Parathyroid adenoma (tissue), 2 donors: Measurements from ENCODE around the gene TRIM63.

Experiments used
- H2AFZ ChIP-seq: fragments of 300-600 bp; sonication (generic); one replicate; pipeline ENCODE4 v1.7.0; 2017; ENCODE audit warnings: antibody characterized with exemption, mild to moderate bottlenecking
- H3K27ac ChIP-seq: fragments of 300-600 bp; sonication (generic); one replicate; pipeline ENCODE4 v1.7.0; 2017
- H3K27me3 ChIP-seq: fragments of 300-600 bp; sonication (generic); one replicate; pipeline ENCODE4 v1.7.0; 2017; ENCODE audit warnings: low read length; ENCODE audit not compliant: control insufficient read depth, insufficient read depth
- H3K36me3 ChIP-seq: fragments of 300-600 bp; sonication (generic); one replicate; pipeline ENCODE4 v1.7.0; 2017; ENCODE audit warnings: low read length; ENCODE audit not compliant: control insufficient read depth, insufficient read depth
- H3K4me1 ChIP-seq: fragments of 300-600 bp; sonication (generic); one replicate; pipeline ENCODE4 v1.7.0; 2017; ENCODE audit warnings: control low read depth
- H3K4me2 ChIP-seq: fragments of 300-600 bp; sonication (generic); one replicate; pipeline ENCODE4 v1.7.0; 2017; ENCODE audit warnings: low read length
- H3K4me3 ChIP-seq: fragments of 300-600 bp; sonication (generic); one replicate; pipeline ENCODE4 v1.7.0; 2017; ENCODE audit warnings: low read depth, low read length
- H3K79me2 ChIP-seq: fragments of 300-600 bp; sonication (generic); one replicate; pipeline ENCODE4 v1.7.0; 2017; ENCODE audit warnings: control low read depth
- H3K9ac ChIP-seq: fragments of 300-600 bp; sonication (generic); one replicate; pipeline ENCODE4 v1.7.0; 2017; ENCODE audit warnings: mild to moderate bottlenecking
- H3K9me3 ChIP-seq: fragments of 300-600 bp; sonication (generic); one replicate; pipeline ENCODE4 v1.7.0; 2017; ENCODE audit warnings: low read length; ENCODE audit not compliant: control insufficient read depth
- CTCF ChIP-seq: fragments of 300-600 bp; sonication (generic); IDR thresholded peaks from one replicate; pipeline ENCODE4 v1.7.0; 2017; ENCODE audit warnings: antibody characterized with exemption, mild to moderate bottlenecking
- donor health status: primary hyperparathyroidism.

Gene TRIM63

GRCh38 chr1:26017606-26018005, 49.8 kb downstream of the TRIM63 start:
- H3K9me3 ChIP-seq, result no peaks in the 10 kb centered on the region
- no peaks in the 10 kb centered on the region for H3K79me2 ChIP-seq
- no peak overlapping the region for H2AFZ ChIP-seq
- no peak for TF ChIP-seq CTCF
- H3K4me1 ChIP-seq, result no peaks in the 10 kb centered on the region
- no peaks in the 10 kb centered on the region for H3K27me3 ChIP-seq
- H3K27ac ChIP-seq, result no peak overlapping the region
- H3K9ac ChIP-seq, result no peak overlapping the region
- no peak overlapping the region for H3K4me3 ChIP-seq
- no peak overlapping the region for H3K4me2 ChIP-seq
- H3K36me3 ChIP-seq, result no peaks in the 10 kb centered on the region

GRCh38 chr1:26016953-26017545, 50.4 kb downstream of the TRIM63 start:
- Histone ChIP-seq H3K4me2 (no peak overlapping the region), H3K9me3 (no peaks in the 10 kb centered on the region), H3K4me3 (no peak overlapping the region), H3K9ac (no peak overlapping the region), H3K27ac (no peak overlapping the region), H3K4me1 (no peaks in the 10 kb centered on the region), H3K36me3 (no peaks in the 10 kb centered on the region), H2AFZ (no peak overlapping the region), H3K79me2 (no peaks in the 10 kb centered on the region), H3K27me3 (no peaks in the 10 kb centered on the region)
- no peak for TF ChIP-seq CTCF

GRCh38 chr1:26016258-26016952, 51.0 kb downstream of the TRIM63 start:
- Histone ChIP-seq H3K36me3 (no peaks in the 10 kb centered on the region), H3K4me3 (no peak overlapping the region), H3K79me2 (no peaks in the 10 kb centered on the region), H3K9me3 (no peaks in the 10 kb centered on the region), H3K27me3 (no peaks in the 10 kb centered on the region), H3K9ac (no peak overlapping the region), H3K4me1 (no peaks in the 10 kb centered on the region), H3K27ac (no peak overlapping the region), H3K4me2 (no peak overlapping the region), H2AFZ (no peak overlapping the region)
- TF ChIP-seq CTCF, result no peak

DNA sequence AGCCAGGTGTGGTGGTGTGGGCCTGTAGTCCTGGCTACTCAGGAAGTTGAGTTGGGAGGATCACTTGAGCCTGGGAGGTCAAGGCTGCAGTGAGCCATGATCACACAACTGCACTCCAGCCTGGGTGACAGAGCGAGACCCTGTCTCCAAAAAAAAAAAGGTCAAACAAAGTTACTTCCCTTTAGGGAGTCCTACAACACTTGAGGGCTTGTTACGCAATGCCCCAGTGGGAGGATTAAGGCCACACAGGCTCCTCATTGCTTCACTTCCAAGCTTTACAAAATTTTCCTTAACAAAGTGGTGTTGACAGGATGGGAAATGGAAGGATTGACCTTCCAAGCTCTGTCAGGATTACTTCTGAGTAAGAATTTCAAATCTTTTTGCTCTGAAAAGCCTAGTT, 52.1 kb downstream of the TRIM63 start:
- H3K79me2 ChIP-seq, result no peaks in the 10 kb centered on the region
- no peak for TF ChIP-seq CTCF
- no peak overlapping the region for H2AFZ ChIP-seq
- no peak overlapping the region for H3K4me3 ChIP-seq
- no peak overlapping the region for H3K27ac ChIP-seq
- H3K4me2 ChIP-seq, result no peak overlapping the region
- no peaks in the 10 kb centered on the region for H3K27me3 ChIP-seq
- H3K36me3 ChIP-seq, result no peaks in the 10 kb centered on the region
- no peaks in the 10 kb centered on the region for H3K4me1 ChIP-seq
- no peaks in the 10 kb centered on the region for H3K9me3 ChIP-seq
- no peak overlapping the region for H3K9ac ChIP-seq

GRCh38 chr1:26014179-26014578, 53.3 kb downstream of the TRIM63 start:
- Histone ChIP-seq H3K79me2 (no peaks in the 10 kb centered on the region), H2AFZ (no peak overlapping the region), H3K27me3 (no peaks in the 10 kb centered on the region), H3K27ac (no peak overlapping the region), H3K9ac (no peak overlapping the region), H3K4me2 (no peak overlapping the region), H3K36me3 (no peaks in the 10 kb centered on the region), H3K9me3 (no peaks in the 10 kb centered on the region), H3K4me3 (no peak overlapping the region), H3K4me1 (no peaks in the 10 kb centered on the region)
- TF ChIP-seq CTCF, result no peak
